Astrocyte of the spinal cord (primary cell): ENCODE results near the gene C6orf141.

Experiments used
- DNase-seq: peaks from one replicate; pipeline ENCODE4 v3.0.0; 2011; ENCODE audit warnings: low read depth, low spot score
- H3K4me3 ChIP-seq: 2 replicates; pipeline ENCODE4 v1.5.1; 2011; ENCODE audit warnings: low read depth, mild to moderate bottlenecking, low read length, moderate library complexity
- in situ Hi-C: cut with HindIII; loops from 2 replicates; pipeline ENCODE4 v1.10.0; 2017; ENCODE audit warnings: low sequenced_read_pairs
- TF ChIP-seq, protein P1 (sequence below): IDR thresholded peaks from 2 replicates; pipeline ENCODE4 v1.5.1; 2012; ENCODE audit warnings: low read depth, mild to moderate bottlenecking, low read length, inconsistent platforms

Gene C6orf141

DNA sequence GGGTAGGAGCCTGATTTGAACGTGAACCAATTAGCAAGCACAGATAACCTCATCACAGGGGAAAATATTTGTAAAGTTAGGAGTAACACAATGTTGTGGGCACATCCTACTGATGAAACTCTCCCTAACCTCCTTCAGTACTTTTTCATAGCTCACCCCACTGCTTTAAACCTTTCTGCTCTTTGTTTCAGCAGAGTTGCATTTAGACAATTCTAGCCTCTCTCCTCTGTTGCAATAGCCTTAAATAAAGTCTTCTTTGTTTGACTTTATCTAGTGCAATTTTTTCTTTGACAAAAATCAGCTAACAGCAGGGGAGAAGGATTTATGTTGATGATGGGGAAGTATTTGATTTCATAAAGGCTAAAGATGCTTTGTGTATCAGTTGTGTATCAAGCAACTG, 14.1 kb downstream of the C6orf141 start:
- TF ChIP-seq, protein P1, sequence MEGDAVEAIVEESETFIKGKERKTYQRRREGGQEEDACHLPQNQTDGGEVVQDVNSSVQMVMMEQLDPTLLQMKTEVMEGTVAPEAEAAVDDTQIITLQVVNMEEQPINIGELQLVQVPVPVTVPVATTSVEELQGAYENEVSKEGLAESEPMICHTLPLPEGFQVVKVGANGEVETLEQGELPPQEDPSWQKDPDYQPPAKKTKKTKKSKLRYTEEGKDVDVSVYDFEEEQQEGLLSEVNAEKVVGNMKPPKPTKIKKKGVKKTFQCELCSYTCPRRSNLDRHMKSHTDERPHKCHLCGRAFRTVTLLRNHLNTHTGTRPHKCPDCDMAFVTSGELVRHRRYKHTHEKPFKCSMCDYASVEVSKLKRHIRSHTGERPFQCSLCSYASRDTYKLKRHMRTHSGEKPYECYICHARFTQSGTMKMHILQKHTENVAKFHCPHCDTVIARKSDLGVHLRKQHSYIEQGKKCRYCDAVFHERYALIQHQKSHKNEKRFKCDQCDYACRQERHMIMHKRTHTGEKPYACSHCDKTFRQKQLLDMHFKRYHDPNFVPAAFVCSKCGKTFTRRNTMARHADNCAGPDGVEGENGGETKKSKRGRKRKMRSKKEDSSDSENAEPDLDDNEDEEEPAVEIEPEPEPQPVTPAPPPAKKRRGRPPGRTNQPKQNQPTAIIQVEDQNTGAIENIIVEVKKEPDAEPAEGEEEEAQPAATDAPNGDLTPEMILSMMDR: no peak
- in situ Hi-C loops: no loop called here
- no peak for DNase-seq
- no peak overlapping the region for H3K4me3 ChIP-seq

DNA sequence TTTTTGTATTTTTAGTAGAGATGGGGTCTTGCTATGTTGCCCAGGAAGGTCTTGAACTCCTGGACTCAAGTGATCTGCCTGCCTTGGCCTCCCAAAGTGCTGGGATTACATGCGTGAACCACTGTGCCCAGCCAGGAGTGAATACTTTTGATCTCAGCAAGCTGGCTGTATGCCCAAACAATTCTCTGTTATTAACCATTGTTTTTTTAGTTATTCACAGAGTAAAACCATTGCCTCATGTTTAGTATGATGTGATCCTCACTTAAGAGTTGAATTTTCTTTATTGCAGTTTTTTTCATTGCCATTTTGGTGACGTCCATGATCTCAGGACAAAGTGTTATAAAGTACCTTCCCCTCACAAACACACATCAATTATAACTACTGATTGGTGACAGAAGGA, 14.8 kb downstream of the C6orf141 start:
- in situ Hi-C loops: no loop called here
- no peak for DNase-seq
- H3K4me3 ChIP-seq: no peak overlapping the region
- TF ChIP-seq, protein P1: no peak

- H3K4me3 ChIP-seq: no peak overlapping the region
- TF ChIP-seq, protein P1: no peak
- DNase-seq: peak; percentile 33
- in situ Hi-C loops: no loop called here
Measured at GRCh38 chr6:49565855-49566254, 15.4 kb downstream of the C6orf141 start.

- TF ChIP-seq, protein P1: peak; percentile 11
- H3K4me3 ChIP-seq: no peak overlapping the region
- in situ Hi-C loops: no loop called here
- DNase-seq: peak; percentile 10
Measured at GRCh38 chr6:49570474-49571079, 20.1 kb downstream of the C6orf141 start.

- TF ChIP-seq, protein P1: no peak
- DNase-seq: no peak
- in situ Hi-C loops: no loop called here
- H3K4me3 ChIP-seq: no peak overlapping the region
Measured at GRCh38 chr6:49576618-49577017, 26.1 kb downstream of the C6orf141 start.

- in situ Hi-C loops: no loop called here
- TF ChIP-seq, protein P1: no peak
- no peak overlapping the region for H3K4me3 ChIP-seq
- DNase-seq: no peak
Measured at GRCh38 chr6:49579649-49580048, 29.2 kb downstream of the C6orf141 start.
